Subcutaneous abdominal adipose tissue (tissue), 5 donors: ENCODE data around the gene MAPKAP1.

Experiments used
- H3K27ac ChIP-seq: one replicate; pipeline ENCODE4 v1.7.0; 2013; ENCODE audit warnings: low read depth, mild to moderate bottlenecking, inconsistent platforms, low read length, moderate library complexity
- H3K27me3 ChIP-seq, 5 donors: one replicate each; pipeline ENCODE4 v1.7.0; 2013; ENCODE audit warnings: low read length in 5 of 5, inconsistent platforms in 1 of 5; ENCODE audit not compliant: control insufficient read depth in 5 of 5, insufficient read depth in 4 of 5
- H3K36me3 ChIP-seq, 5 donors: one replicate each; pipeline ENCODE4 v1.7.0; 2013; ENCODE audit warnings: low read length in 5 of 5; ENCODE audit not compliant: control insufficient read depth in 5 of 5, insufficient read depth in 5 of 5
- H3K4me1 ChIP-seq, 5 donors: one replicate each; pipeline ENCODE4 v1.7.0; 2013; ENCODE audit warnings: low read length in 5 of 5, mild to moderate bottlenecking in 3 of 5, moderate library complexity in 1 of 5; ENCODE audit not compliant: control insufficient read depth in 5 of 5, insufficient read depth in 5 of 5
- H3K4me3 ChIP-seq, 5 donors: one replicate each; pipeline ENCODE4 v1.7.0; 2013; ENCODE audit warnings: low read length in 5 of 5, low read depth in 1 of 5
- H3K9ac ChIP-seq, 5 donors: one replicate each; pipeline ENCODE4 v1.7.0; 2013; ENCODE audit warnings: low read length in 5 of 5, mild to moderate bottlenecking in 4 of 5, moderate library complexity in 3 of 5
- H3K9me3 ChIP-seq, 5 donors: one replicate each; pipeline ENCODE4 v1.7.0; 2013; ENCODE audit warnings: low read length in 5 of 5; ENCODE audit not compliant: control insufficient read depth in 5 of 5
- donor health status: healthy.
- donor health status: healthy.
- donor health status: healthy.
- donor health status: healthy.
- donor health status: healthy.

MAPKAP1 gene

GRCh38 chr9:125515983-125516940 is 190.7 kb downstream of the MAPKAP1 start:
- Histone ChIP-seq H3K9ac (no peak overlapping the region), H3K4me3 (no peak overlapping the region), H3K36me3 (peaks cover 0 to 3% (median 0%) of the 10 kb centered on the region in 5 donors), H3K27me3 (no peaks in the 10 kb centered on the region), H3K4me1 (peaks cover 0 to 3% (median 0%) of the 10 kb centered on the region in 5 donors), H3K27ac (no peak overlapping the region), H3K9me3 (no peaks in the 10 kb centered on the region)

GRCh38 chr9:125515281-125515680 is 191.7 kb downstream of the MAPKAP1 start:
- Histone ChIP-seq H3K27me3 (no peaks in the 10 kb centered on the region), H3K4me3 (no peak overlapping the region), H3K4me1 (peaks cover 0 to 3% (median 0%) of the 10 kb centered on the region in 5 donors), H3K27ac (no peak overlapping the region), H3K36me3 (peaks cover 0 to 3% (median 0%) of the 10 kb centered on the region in 5 donors), H3K9ac (no peak overlapping the region), H3K9me3 (no peaks in the 10 kb centered on the region)

GRCh38 chr9:125514468-125514867 is 192.5 kb downstream of the MAPKAP1 start:
- H3K27ac ChIP-seq = no peak overlapping the region
- peaks cover 0 to 3% (median 0%) of the 10 kb centered on the region in 5 donors for H3K4me1 ChIP-seq

GRCh38 chr9:125513668-125514413 is 193.2 kb downstream of the MAPKAP1 start:
- H3K27me3 ChIP-seq = no peaks in the 10 kb centered on the region
- no peak overlapping the region for H3K4me3 ChIP-seq
- peaks cover 0 to 3% (median 0%) of the 10 kb centered on the region in 5 donors for H3K4me1 ChIP-seq
- H3K36me3 ChIP-seq = no peaks in the 10 kb centered on the region
- no peaks in the 10 kb centered on the region for H3K9me3 ChIP-seq
- H3K27ac ChIP-seq = no peak overlapping the region
- H3K9ac ChIP-seq = no peak overlapping the region

More at GRCh38 chr9:125514468-125514867, 192.5 kb downstream of the MAPKAP1 start:
- Histone ChIP-seq H3K9me3 (no peaks in the 10 kb centered on the region), H3K9ac (no peak overlapping the region), H3K36me3 (peaks cover 0 to 3% (median 0%) of the 10 kb centered on the region in 5 donors), H3K27me3 (no peaks in the 10 kb centered on the region), H3K4me3 (no peak overlapping the region)

- no peak overlapping the region for H3K4me3 ChIP-seq
- peaks cover 0 to 3% (median 0%) of the 10 kb centered on the region in 5 donors for H3K4me1 ChIP-seq
- no peaks in the 10 kb centered on the region for H3K27me3 ChIP-seq
- no peak overlapping the region for H3K9ac ChIP-seq
- H3K9me3 ChIP-seq = no peaks in the 10 kb centered on the region
- H3K36me3 ChIP-seq = no peaks in the 10 kb centered on the region
- H3K27ac ChIP-seq = no peak overlapping the region
Measured at GRCh38 chr9:125513303-125513667, 193.7 kb downstream of the MAPKAP1 start.

GRCh38 chr9:125511789-125512660 is 195.0 kb downstream of the MAPKAP1 start:
- no peak overlapping the region for H3K27ac ChIP-seq

GRCh38 chr9:125510980-125511379 is 196.0 kb downstream of the MAPKAP1 start:
- Histone ChIP-seq H3K27ac (no peak overlapping the region), H3K9ac (no peak overlapping the region), H3K36me3 (peaks cover 0 to 8% (median under 1%) of the 10 kb centered on the region in 5 donors), H3K4me3 (no peak overlapping the region), H3K27me3 (no peaks in the 10 kb centered on the region), H3K9me3 (no peaks in the 10 kb centered on the region), H3K4me1 (peaks cover 0 to 6% (median 3%) of the 10 kb centered on the region in 5 donors)

More at GRCh38 chr9:125511789-125512660, 195.0 kb downstream of the MAPKAP1 start:
- Histone ChIP-seq H3K36me3 (peaks cover 0 to 4% (median 0%) of the 10 kb centered on the region in 5 donors), H3K27me3 (no peaks in the 10 kb centered on the region), H3K4me1 (peaks cover 0 to 3% (median 0%) of the 10 kb centered on the region in 5 donors), H3K9ac (no peak overlapping the region), H3K4me3 (no peak overlapping the region), H3K9me3 (no peaks in the 10 kb centered on the region)

GRCh38 chr9:125509476-125509875 is 197.5 kb downstream of the MAPKAP1 start:
- H3K36me3 ChIP-seq = peaks cover 0 to 14% (median 2%) of the 10 kb centered on the region in 5 donors
- H3K4me3 ChIP-seq = no peak overlapping the region
- H3K4me1 ChIP-seq = peaks cover 0 to 9% (median 4%) of the 10 kb centered on the region in 5 donors
- H3K9ac ChIP-seq = no peak overlapping the region
- no peaks in the 10 kb centered on the region for H3K27me3 ChIP-seq
- no peak overlapping the region for H3K27ac ChIP-seq
- H3K9me3 ChIP-seq = no peaks in the 10 kb centered on the region

- Histone ChIP-seq H3K27me3 (no peaks in the 10 kb centered on the region), H3K36me3 (peaks cover 0 to 14% (median 2%) of the 10 kb centered on the region in 5 donors), H3K9me3 (no peaks in the 10 kb centered on the region), H3K27ac (no peak overlapping the region), H3K9ac (no peak overlapping the region), H3K4me1 (peaks cover 0 to 9% (median 4%) of the 10 kb centered on the region in 5 donors), H3K4me3 (no peak overlapping the region)
Measured at GRCh38 chr9:125508249-125508648, 198.8 kb downstream of the MAPKAP1 start.
